ENCODE results near the gene SCAP. TPM values are rescaled to one million over a fixed set of nuclear protein-coding genes. Genes with fewer than 3 reads are reported as not detected.

Gene SCAP
- total and polyA plus RNA-seq, 2 of the 13 experiments (the other 11 are each of a cell fraction or from before 2014, with no cell fraction given) = 40.4 to 53.3 TPM

DNA sequence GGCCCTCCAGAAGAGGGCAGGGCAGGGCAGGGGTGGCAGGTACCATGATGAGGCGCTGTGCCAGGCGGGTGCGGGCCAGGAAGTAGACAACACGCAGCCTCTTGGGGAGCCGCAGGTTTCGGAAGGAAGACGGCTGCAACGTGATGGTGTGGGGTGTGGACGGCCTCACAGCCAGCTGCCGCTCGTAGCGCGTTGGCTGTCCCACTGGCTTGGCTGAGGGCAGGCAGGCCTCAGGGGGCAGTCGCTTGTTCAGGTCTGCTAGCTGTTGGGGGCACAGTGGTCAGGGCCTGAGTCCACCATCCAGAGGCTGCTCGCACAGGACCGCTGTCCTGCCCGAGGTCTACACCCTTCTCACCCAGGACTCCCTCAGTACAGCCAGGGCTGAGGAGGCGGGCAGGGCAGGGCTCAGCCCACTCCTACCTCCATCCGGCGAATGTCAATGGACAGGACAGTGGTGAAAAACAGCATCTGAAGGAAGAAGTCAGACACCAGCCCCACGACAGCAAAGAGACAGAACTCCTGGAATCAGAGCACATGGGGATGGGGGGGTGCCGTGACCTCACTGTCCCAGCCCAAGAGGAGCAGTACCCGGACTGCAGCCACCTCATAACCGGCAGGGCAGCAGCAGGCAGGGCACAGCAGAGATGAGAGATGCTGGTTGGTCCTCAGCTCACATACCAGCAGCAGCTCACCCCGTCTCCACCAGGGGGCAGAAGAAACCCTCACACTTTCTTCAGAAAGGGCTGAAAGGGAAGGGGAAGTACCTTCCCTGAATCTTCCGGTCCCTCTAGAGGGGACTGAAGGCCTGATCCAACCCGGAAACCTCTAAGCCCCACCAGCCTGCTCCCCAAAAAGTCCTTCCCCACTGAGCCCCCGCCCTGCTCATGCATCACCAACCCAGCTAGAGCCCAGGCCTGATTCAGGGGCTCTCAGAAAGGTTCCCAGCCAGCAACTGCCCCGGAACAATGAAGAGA lies 54.9 kb downstream of the SCAP start (continued):
- TF ChIP-seq ZBED4 (CRISPR knock-in tag; IDR thresholded peaks at IDR 0.05; ENCODE audit: borderline replicate concordance) (0 out of 2 replicates have a peak, but pooled peaks have one; percentile 48), ZBTB8A (CRISPR knock-in tag; IDR thresholded peaks at IDR 0.05; ENCODE audit: borderline replicate concordance, low read depth) (no peak), RERE (CRISPR knock-in tag; IDR thresholded peaks at IDR 0.05; ENCODE audit: low read depth) (no peak), ZNF510 (CRISPR knock-in tag; IDR thresholded peaks at IDR 0.05; ENCODE audit: low read depth) (no peak), ZNF589 (CRISPR knock-in tag; conservative IDR thresholded peaks at IDR 0.05) (no peak), ZMAT5 (CRISPR knock-in tag; IDR thresholded peaks at IDR 0.05; ENCODE audit: borderline replicate concordance, low read depth) (no peak), MLLT10 (CRISPR knock-in tag; IDR thresholded peaks at IDR 0.05) (no peak), DMTF1 (CRISPR knock-in tag; IDR thresholded peaks at IDR 0.05) (no peak)
- TF ChIP-seq, protein P1, sequence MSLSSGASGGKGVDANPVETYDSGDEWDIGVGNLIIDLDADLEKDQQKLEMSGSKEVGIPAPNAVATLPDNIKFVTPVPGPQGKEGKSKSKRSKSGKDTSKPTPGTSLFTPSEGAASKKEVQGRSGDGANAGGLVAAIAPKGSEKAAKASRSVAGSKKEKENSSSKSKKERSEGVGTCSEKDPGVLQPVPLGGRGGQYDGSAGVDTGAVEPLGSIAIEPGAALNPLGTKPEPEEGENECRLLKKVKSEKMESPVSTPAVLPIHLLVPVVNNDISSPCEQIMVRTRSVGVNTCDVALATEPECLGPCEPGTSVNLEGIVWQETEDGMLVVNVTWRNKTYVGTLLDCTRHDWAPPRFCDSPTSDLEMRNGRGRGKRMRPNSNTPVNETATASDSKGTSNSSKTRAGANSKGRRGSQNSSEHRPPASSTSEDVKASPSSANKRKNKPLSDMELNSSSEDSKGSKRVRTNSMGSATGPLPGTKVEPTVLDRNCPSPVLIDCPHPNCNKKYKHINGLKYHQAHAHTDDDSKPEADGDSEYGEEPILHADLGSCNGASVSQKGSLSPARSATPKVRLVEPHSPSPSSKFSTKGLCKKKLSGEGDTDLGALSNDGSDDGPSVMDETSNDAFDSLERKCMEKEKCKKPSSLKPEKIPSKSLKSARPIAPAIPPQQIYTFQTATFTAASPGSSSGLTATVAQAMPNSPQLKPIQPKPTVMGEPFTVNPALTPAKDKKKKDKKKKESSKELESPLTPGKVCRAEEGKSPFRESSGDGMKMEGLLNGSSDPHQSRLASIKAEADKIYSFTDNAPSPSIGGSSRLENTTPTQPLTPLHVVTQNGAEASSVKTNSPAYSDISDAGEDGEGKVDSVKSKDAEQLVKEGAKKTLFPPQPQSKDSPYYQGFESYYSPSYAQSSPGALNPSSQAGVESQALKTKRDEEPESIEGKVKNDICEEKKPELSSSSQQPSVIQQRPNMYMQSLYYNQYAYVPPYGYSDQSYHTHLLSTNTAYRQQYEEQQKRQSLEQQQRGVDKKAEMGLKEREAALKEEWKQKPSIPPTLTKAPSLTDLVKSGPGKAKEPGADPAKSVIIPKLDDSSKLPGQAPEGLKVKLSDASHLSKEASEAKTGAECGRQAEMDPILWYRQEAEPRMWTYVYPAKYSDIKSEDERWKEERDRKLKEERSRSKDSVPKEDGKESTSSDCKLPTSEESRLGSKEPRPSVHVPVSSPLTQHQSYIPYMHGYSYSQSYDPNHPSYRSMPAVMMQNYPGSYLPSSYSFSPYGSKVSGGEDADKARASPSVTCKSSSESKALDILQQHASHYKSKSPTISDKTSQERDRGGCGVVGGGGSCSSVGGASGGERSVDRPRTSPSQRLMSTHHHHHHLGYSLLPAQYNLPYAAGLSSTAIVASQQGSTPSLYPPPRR (CRISPR knock-in tag; IDR thresholded peaks at IDR 0.05; ENCODE audit: borderline replicate concordance) = no peak

Data from HepG2 (cell line).